H9 (cell line): ENCODE results near the gene ATP11B. TPM values are rescaled to one million over a fixed set of nuclear protein-coding genes. Genes with fewer than 3 reads are reported as not detected.

Source experiments
- DNase-seq: peaks from one replicate; pipeline ENCODE4 v3.0.0-alpha.2; 2017
- H2AFZ ChIP-seq: one replicate; pipeline ENCODE4 v1.6.1; 2013; ENCODE audit warnings: mild to moderate bottlenecking, low read length, control low read depth, moderate library complexity
- H2AK5ac ChIP-seq: 2 replicates; pipeline ENCODE4 v1.6.1; 2013; ENCODE audit warnings: low read length, control low read depth, mixed read lengths; ENCODE audit not compliant: insufficient read length
- H2BK120ac ChIP-seq: one replicate; pipeline ENCODE4 v1.6.1; 2013; ENCODE audit warnings: low read depth, mild to moderate bottlenecking, low read length, control low read depth, inconsistent platforms; ENCODE audit not compliant: poor library complexity, severe bottlenecking
- H2BK12ac ChIP-seq: 2 replicates; pipeline ENCODE4 v1.6.1; 2013; ENCODE audit warnings: low read length, control low read depth, mixed read lengths, low read depth; ENCODE audit not compliant: insufficient read length
- H2BK15ac ChIP-seq: 2 replicates; pipeline ENCODE4 v1.6.1; 2013; ENCODE audit warnings: low read depth, low read length, control low read depth
- H2BK20ac ChIP-seq: one replicate; pipeline ENCODE4 v1.6.1; 2013; ENCODE audit warnings: low read depth, mild to moderate bottlenecking, low read length, control low read depth, inconsistent platforms; ENCODE audit not compliant: poor library complexity, severe bottlenecking
- H2BK5ac ChIP-seq: 2 replicates; pipeline ENCODE4 v1.6.1; 2013; ENCODE audit warnings: low read length, control low read depth, mixed read lengths; ENCODE audit not compliant: insufficient read length
- H3K14ac ChIP-seq: 2 replicates; pipeline ENCODE4 v1.6.1; 2013; ENCODE audit warnings: low read length, control low read depth; ENCODE audit not compliant: insufficient read depth
- H3K18ac ChIP-seq: 2 replicates; pipeline ENCODE4 v1.6.1; 2013; ENCODE audit warnings: low read depth, mild to moderate bottlenecking, mixed read lengths, low read length, control low read depth; ENCODE audit not compliant: insufficient read length
- H3K23ac ChIP-seq: 2 replicates; pipeline ENCODE4 v1.6.1; 2013; ENCODE audit warnings: low read length, control low read depth, mixed read lengths, low read depth; ENCODE audit not compliant: insufficient read length
- H3K23me2 ChIP-seq: 2 replicates; pipeline ENCODE4 v1.6.1; 2013; ENCODE audit warnings: low read depth, mild to moderate bottlenecking, mixed read lengths, low read length, control low read depth; ENCODE audit not compliant: insufficient read length, poor library complexity, severe bottlenecking
- H3K27ac ChIP-seq: 2 replicates; pipeline ENCODE4 v1.5.1; 2013; ENCODE audit warnings: low read length, control low read depth, mixed read lengths, low read depth; ENCODE audit not compliant: insufficient read length
- H3K27me3 ChIP-seq: 2 replicates; pipeline ENCODE4 v1.6.1; 2013; ENCODE audit warnings: low read length, control low read depth, inconsistent platforms; ENCODE audit not compliant: insufficient read depth
- H3K4ac ChIP-seq: 2 replicates; pipeline ENCODE4 v1.6.1; 2013; ENCODE audit warnings: low read depth, mild to moderate bottlenecking, control low read depth, inconsistent platforms, low read length, moderate library complexity
- H3K4me1 ChIP-seq: 2 replicates; pipeline ENCODE4 v1.6.1; 2013; ENCODE audit warnings: low read length, control low read depth, inconsistent platforms; ENCODE audit not compliant: insufficient read depth
- H3K4me2 ChIP-seq: 2 replicates; pipeline ENCODE4 v1.6.1; 2013; ENCODE audit warnings: low read length, control low read depth, mixed read lengths; ENCODE audit not compliant: insufficient read length, insufficient read depth
- H3K56ac ChIP-seq: 2 replicates; pipeline ENCODE4 v1.6.1; 2013; ENCODE audit warnings: low read depth, mild to moderate bottlenecking, mixed read lengths, low read length, control low read depth; ENCODE audit not compliant: insufficient read length
- H3K79me1 ChIP-seq: 2 replicates; pipeline ENCODE4 v1.6.1; 2013; ENCODE audit warnings: low read depth, mild to moderate bottlenecking, moderate library complexity, low read length, control low read depth, inconsistent platforms; ENCODE audit not compliant: insufficient read depth, poor library complexity, severe bottlenecking
- H3K79me2 ChIP-seq: 2 replicates; pipeline ENCODE4 v1.6.1; 2013; ENCODE audit warnings: low read length, control low read depth, inconsistent platforms; ENCODE audit not compliant: insufficient read depth
- H3K9ac ChIP-seq: 2 replicates; pipeline ENCODE4 v1.6.1; 2013; ENCODE audit warnings: low read length, control low read depth, mixed read lengths; ENCODE audit not compliant: insufficient read length; ENCODE audit errors: extremely low read depth
- H3K9me3 ChIP-seq: one replicate; pipeline ENCODE4 v1.6.1; 2013; ENCODE audit warnings: low read depth, low read length, inconsistent platforms; ENCODE audit not compliant: control insufficient read depth
- H3T11ph ChIP-seq: one replicate; pipeline ENCODE4 v1.6.1; 2013; ENCODE audit warnings: mild to moderate bottlenecking, low read length, control low read depth, inconsistent platforms
- H4K20me1 ChIP-seq: one replicate; pipeline ENCODE4 v1.6.1; 2013; ENCODE audit not compliant: control insufficient read depth, insufficient read length, insufficient read depth
- H4K5ac ChIP-seq: 2 replicates; pipeline ENCODE4 v1.6.1; 2013; ENCODE audit warnings: low read depth, mild to moderate bottlenecking, mixed read lengths, low read length, control low read depth; ENCODE audit not compliant: insufficient read length
- H4K8ac ChIP-seq: replicated peaks from 2 replicates; pipeline ENCODE4 v1.6.1; 2013; ENCODE audit warnings: low read length, control low read depth, mixed read lengths, low read depth; ENCODE audit not compliant: insufficient read length
- H4K91ac ChIP-seq: 2 replicates; pipeline ENCODE4 v1.6.1; 2013; ENCODE audit warnings: low read depth, mild to moderate bottlenecking, moderate library complexity, mixed read lengths, low read length, control low read depth; ENCODE audit not compliant: insufficient read length
- H3K27ac Mint-ChIP-seq, 3 experiments: 2 replicates in 2 of 3; 3 replicates in 1 of 3; pipeline ENCODE4 v1.8.0; 2020 to 2021; ENCODE audit warnings: mixed read lengths in 3 of 3, mild to moderate bottlenecking in 1 of 3, moderate library complexity in 1 of 3
- H3K27me3 Mint-ChIP-seq: 2 replicates; pipeline ENCODE4 v1.8.0; 2021; ENCODE audit warnings: low read depth, mild to moderate bottlenecking, moderate library complexity, mixed read lengths
- H3K36me3 Mint-ChIP-seq, 3 experiments: 2 replicates in 2 of 3; 3 replicates in 1 of 3; pipeline ENCODE4 v1.8.0; 2020 to 2021; ENCODE audit warnings: low read depth in 3 of 3, mixed read lengths in 3 of 3; ENCODE audit not compliant: insufficient read depth in 1 of 3
- H3K4me1 Mint-ChIP-seq, 2 experiments: 2 replicates each; pipeline ENCODE4 v1.8.0; 2020; ENCODE audit warnings: mixed read lengths in 2 of 2
- H3K4me3 Mint-ChIP-seq, 2 experiments: 2 replicates in 1 of 2; 3 replicates in 1 of 2; pipeline ENCODE4 v1.8.0; 2020 to 2021; ENCODE audit warnings: mild to moderate bottlenecking in 2 of 2, mixed read lengths in 2 of 2, moderate library complexity in 1 of 2
- H3K9me3 Mint-ChIP-seq, 2 experiments: 2 replicates in 1 of 2; 3 replicates in 1 of 2; pipeline ENCODE4 v1.8.0; 2020; ENCODE audit warnings: mild to moderate bottlenecking in 2 of 2, mixed read lengths in 2 of 2, moderate library complexity in 1 of 2
- CTCF ChIP-seq: fragments of 200-600 bp; sonication (generic); conservative IDR thresholded peaks from 3 replicates; pipeline ENCODE4 v1.8.0; 2021; ENCODE audit warnings: antibody characterized with exemption, mild to moderate bottlenecking
- WGBS: extraction: QIAGEN DNeasy Blood & Tissue Kit; methylation state at CpG from one replicate; pipeline ENCODE4 v1.1.7; 2013; ENCODE audit warnings: missing lambda C conversion rate, low lambda C conversion rate, mixed read lengths; ENCODE audit not compliant: insufficient read length; ENCODE audit errors: extremely low coverage; 5-methylcytosine and 5-hydroxymethylcytosine counted together
- total RNA-seq: library from RNA; stranded (reverse); gene quantifications from 2 replicates; pipeline ENCODE4 v1.2.1, GENCODE V29; 2021

The ATP11B gene
- total RNA-seq, 1 experiment from 2014 or later, result 30.0 TPM

DNA sequence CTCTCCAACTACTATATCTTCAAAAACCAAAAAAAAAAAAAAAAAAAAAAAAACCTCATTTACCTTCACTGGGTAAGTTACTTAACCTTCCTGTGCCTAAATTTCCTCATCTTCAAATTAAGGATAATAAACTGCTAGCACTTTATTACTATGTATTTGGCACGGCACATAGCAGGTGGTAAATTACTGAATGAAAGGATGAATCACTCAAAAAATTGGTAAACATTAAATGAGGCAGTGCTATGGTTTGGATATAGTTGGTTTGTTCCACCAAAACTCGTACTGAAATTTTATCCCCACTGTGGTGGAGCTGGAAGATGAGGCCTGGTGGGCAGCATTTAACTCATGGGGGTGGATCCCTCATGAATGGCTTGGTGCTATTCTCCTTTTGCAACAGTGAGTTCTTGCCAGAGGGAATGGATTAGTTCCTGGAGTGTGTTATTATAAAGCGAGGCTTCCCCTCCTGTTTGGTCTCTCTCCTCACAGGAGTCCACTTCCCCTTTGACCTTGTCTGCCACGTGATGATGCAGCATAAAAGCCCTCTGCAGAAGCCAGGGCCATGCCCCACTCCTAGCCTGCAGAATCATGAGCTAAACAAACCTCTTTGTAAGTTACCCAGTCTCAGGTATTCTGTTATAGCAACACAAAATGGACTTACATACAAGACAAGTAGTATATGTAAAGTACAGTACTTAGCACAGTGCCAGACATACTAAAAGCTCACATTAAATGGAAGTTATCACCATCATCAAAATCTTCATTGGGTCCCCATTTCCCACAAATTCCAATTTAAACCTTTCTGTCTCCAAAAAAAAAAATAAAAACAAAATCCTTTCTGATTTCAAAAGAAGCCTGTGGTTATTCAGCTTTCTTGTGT lies 166.4 kb downstream of the ATP11B start:
- H2AK5ac ChIP-seq, result no peak overlapping the region
- no peaks in the 10 kb centered on the region for H3K9me3 Mint-ChIP-seq
- H3K4me1 ChIP-seq, result 0 out of 2 replicates have a peak, but pooled peaks cover 5% of the 10 kb centered on the region
- peak overlapping the region; percentile 81 to 93 (median 86) for H3K27ac Mint-ChIP-seq
- no peak overlapping the region for H3K4ac ChIP-seq
- no peaks in the 10 kb centered on the region for H3K27me3 ChIP-seq
- no peak overlapping the region for H4K8ac ChIP-seq
- no peak overlapping the region for H3T11ph ChIP-seq
- no peak overlapping the region for H2BK12ac ChIP-seq
- H3K14ac ChIP-seq, result no peak overlapping the region
- H4K20me1 ChIP-seq, result no peaks in the 10 kb centered on the region
- H3K79me2 ChIP-seq, result no peaks in the 10 kb centered on the region
- H3K9ac ChIP-seq, result no peak overlapping the region
- H3K56ac ChIP-seq, result no peak overlapping the region
- no peak overlapping the region for H3K23ac ChIP-seq
- no peaks in the 10 kb centered on the region for H3K79me1 ChIP-seq
- H3K36me3 Mint-ChIP-seq, result peaks cover 14 to 44% (median 43%) of the 10 kb centered on the region in 3 experiments; a peak in 6 of 7 replicates
- no peak overlapping the region for H2BK5ac ChIP-seq
- no peak overlapping the region for H2AFZ ChIP-seq
- no peak overlapping the region for H3K18ac ChIP-seq
- H3K9me3 ChIP-seq, result no peaks in the 10 kb centered on the region
- H2BK20ac ChIP-seq, result no peak overlapping the region
- H3K27ac ChIP-seq, result no peak overlapping the region
- no peak for TF ChIP-seq CTCF
- no CpG with 5 or more reads among the region's 4 CpGs for WGBS
- DNase-seq, result no peak
- H3K4me2 ChIP-seq, result no peak overlapping the region
- peaks cover 12 to 16% of the 10 kb centered on the region in 2 experiments for H3K4me1 Mint-ChIP-seq
- no peak overlapping the region for H4K5ac ChIP-seq
- H2BK15ac ChIP-seq, result no peak overlapping the region
- no peaks in the 10 kb centered on the region for H3K27me3 Mint-ChIP-seq
- no peak overlapping the region for H4K91ac ChIP-seq
- H3K23me2 ChIP-seq, result no peaks in the 10 kb centered on the region
- H3K4me3 Mint-ChIP-seq, result peak overlapping the region in 1 of 2 experiments; percentile 16; a peak in 1 of 5 replicates
- no peak overlapping the region for H2BK120ac ChIP-seq
